DMS 273 (cell line): Measurements from ENCODE around the gene PSMD2.
"Not testable (repeated sequence)": the region's sequence is repeated elsewhere in the genome, so short reads cannot be mapped to it uniquely, and the experiment has no call there.

Experiments used
- DNase-seq: peaks from one replicate; lab custom pipeline; 2025; ENCODE audit not compliant: unreplicated experiment; lab: John Stamatoyannopoulos, UW

Gene PSMD2

DNA sequence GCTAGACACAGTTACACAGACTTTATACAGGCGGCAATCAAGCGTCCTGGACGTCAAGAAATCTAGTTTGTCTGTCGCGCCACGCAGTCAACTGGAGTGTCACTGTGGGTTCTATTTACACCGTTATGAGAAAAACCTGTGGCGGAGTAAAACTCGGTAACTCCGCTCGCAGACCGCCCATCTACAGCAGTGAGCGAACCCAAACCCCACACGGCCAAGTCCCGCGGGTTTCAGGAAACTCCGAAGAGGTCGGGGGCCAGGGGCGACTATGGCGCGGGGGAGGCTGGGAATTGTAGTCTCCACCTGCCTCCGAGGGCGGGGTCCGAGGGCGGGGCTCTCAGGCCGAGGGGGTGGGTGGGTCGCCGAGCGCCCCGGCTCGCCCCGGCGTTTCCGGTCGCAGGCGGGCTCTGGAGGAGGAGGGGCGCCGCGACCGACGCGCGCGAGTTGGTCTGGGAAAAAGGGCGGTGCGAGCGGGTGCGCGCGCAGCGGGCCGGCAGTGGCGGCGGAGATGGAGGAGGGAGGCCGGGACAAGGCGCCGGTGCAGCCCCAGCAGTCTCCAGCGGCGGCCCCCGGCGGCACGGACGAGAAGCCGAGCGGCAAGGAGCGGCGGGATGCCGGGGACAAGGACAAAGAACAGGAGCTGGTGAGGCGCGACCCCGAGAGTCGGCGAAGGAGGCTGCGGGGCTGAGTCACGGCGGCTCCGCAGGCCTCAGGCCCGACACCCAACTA is at the start of gene PSMD2:
PSMD2 (plus strand) TSS at position 483 of the 729 bp plus-strand sequence; CDS start at position 509, 26 bp downstream.
- peak; percentile 100 for DNase-seq

DNA sequence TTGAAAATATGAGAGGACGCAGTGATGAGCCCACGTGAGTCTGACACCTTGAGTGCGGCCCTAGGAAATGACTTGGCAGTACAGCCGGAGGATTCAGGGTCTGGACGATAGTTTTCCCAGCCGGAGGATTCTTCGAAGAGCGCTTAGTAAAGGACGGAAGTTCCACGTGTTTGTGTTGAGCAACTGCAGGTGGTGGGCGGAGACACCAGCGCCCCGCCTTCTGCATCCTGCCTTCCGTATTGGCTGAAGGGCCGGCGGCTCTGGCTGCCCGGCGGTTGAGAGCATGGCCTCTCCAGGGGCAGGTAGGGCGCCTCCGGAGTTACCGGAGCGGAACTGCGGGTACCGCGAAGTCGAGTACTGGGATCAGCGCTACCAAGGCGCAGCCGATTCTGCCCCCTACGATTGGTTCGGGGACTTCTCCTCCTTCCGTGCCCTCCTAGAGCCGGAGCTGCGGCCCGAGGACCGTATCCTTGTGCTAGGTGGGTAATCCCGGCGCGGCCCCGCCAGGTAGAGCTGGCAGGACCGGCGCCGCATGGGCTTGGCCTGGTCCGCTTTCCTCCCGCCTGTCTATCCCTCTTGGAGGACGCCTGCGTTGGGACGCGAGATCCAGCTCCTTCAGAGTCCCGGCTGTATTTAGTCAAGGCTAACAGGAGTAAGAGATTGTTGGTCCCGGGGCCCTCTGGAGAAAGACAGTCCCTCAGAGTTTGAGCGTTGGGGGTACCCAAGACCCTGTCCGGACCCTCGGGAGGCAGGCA is 49.5 kb upstream of the PSMD2 start, which contains the start of gene EEF1AKMT4:
EEF1AKMT4 (plus strand) TSS at position 261 of the 755 bp plus-strand sequence; CDS start at position 284, 23 bp downstream.
- peak; percentile 100 for DNase-seq

GRCh38 chr3:184250167-184250828 is 48.7 kb upstream of the PSMD2 start:
- DNase-seq = peak; percentile 99

GRCh38 chr3:184255291-184256039 is 43.6 kb upstream of the PSMD2 start:
- no peak for DNase-seq

DNA sequence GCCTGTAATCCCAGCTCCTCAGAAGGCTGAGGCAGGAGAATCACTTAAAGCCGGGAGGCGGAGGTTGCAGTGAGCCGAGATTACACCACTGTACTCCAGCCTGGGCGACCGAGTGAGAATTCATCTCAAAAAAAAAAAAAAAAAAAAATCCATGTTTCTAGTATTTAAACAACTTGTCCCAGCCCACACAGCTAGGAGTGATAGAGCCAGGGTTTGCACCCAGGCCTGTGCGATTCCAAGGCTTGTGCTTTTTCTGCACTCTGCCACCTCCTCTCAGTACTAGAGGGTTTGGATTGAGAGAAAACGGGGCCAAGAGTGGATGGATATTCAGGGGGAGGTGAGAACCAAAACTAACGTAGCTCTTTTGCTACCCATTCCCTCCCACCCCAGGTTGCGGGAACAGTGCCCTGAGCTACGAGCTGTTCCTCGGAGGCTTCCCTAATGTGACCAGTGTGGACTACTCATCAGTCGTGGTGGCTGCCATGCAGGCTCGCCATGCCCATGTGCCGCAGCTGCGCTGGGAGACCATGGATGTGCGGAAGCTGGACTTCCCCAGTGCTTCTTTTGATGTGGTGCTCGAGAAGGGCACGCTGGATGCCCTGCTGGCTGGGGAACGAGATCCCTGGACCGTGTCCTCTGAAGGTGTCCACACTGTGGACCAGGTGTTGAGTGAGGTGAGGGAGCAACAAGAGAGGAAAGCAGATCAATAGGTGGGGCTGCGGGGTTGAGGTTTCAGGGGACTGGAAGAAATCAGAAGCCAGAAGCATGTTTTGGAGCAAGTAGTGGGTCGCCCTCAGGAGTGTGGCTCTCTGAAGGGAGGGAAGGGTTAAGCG is 41.7 kb upstream of the PSMD2 start:
- DNase-seq = no peak

- DNase-seq = no peak
Observed at GRCh38 chr3:184258926-184259325, 40.1 kb upstream of the PSMD2 start.

DNA sequence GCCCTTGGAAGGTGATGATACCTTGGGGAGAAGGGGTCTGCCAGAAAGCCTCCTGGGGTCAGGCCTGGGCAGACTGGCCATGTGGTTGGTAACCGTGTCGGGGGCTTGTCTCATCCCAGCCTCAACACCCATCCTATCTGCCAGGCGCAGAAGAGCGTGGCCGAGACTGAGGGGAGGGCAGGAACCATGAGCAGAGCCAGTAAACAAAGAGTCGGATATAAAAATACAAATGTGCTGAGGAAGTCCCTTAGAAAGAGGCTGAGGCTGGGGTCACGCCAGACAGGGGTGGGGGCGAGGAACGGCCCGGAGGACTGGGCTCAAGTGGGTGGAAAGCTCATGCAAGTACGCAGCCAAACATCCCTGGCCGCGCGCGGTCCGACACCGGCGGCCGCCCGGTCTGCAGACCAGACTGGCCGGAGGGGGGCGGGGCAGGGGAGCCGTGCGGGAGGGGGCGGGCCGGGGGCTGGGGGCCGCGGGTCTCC is 39.6 kb upstream of the PSMD2 start:
- no peak for DNase-seq

DNA sequence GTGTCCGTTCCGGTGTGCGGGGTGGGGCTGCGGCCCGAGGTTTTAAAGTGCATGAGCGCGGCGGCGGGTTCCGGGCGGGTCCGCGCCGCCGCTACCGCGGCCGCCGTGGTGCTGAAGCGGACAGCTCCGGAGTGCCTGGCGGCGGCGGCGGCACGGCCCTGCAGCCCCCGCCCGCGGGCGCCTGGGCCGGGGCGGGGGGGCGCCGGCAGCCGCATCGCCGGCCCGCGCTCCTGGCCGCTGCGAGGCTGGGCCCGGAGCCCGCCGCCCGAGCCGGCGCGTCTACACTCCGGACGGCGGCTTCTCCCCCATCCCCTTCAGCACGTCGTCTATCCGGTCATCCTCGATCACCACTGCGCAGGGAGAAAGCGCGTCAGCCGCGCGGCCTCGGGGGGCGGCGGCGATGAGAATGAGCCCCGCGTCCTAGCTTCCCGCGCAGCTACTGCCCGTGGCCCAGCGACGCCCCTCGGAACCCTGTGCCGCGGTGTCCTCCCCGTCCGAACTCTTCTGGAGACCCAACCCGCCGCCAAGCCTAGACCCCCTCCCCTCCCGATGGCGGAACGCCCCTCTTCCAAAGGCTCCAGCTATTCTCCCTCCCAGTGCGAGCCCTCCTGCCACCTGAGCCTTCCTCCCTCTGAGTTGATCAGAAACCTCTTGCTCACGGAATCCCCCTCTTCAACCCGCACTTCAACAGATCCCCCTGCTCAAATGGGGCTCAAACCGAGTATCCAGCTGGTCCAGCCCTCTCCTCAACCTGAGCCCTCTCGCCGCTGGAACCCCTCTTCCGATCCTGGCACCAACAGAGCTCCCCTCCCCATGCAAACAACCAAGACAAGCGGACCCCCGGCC is 38.9 kb upstream of the PSMD2 start:
- peak; percentile 82 for DNase-seq

DNA sequence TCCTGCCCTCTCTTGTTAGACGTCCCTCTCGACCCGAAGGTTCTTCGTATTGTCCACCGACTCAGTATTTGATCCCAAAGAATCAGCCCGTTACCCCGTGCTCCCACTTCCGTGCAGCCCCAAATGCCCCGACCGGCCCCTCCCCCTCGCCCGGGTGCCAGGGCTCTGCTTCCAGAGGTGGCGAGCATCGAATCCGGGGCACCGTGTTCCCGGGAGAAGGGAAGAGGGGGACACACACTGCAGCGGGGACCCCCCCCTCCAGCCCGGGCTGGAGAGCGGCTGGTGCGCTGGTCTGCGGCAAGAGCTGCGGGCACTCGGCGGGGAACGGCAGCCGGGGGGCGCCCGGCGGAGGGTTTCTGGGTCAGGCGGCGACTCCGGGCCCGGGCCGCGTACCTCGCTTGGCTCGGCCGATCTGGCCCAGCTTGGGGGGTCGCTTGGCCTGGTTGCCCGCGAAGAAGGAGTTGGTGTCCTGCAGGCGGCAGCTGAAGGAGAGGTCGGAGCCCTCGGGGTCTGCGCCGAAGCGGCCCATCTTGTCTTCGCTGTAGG is 38.2 kb upstream of the PSMD2 start:
- DNase-seq = peak; percentile 71

DNA sequence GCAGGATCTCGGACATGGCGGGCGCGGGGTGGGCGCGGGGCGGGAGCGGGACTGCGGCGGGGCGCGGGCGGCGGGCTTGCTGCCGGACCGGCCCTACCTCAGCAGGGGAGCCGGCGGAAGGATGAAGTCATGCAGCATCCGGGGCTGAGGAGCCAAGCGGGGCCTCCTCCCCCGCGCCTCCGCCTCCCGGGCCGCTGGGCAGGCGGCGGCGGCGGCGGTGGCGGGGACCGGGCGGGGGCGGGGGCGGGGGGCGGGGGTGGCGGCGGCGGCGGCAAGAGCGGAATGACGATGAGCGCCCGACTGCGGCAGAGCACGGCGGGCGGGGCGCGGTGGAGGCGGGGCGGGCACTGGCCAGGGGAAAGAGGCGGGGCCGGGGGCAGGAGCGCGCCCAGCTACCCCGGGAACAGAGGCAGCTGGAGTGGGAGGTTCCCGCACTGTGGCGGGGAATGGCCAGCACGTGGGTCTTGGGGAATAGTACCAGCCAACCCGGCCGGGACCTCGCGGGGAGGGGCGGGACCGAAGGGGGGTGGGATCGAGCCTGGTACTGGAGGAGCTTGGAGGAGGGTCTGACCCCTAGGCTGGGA is 37.7 kb upstream of the PSMD2 start, which contains the start of gene CAMK2N2:
CAMK2N2 (minus strand) TSS at position 284 of the 584 bp plus-strand sequence; CDS start at position 16, 268 bp downstream.
- DNase-seq = peak; percentile 98

GRCh38 chr3:184261854-184262763 is 36.9 kb upstream of the PSMD2 start:
- peak; percentile 94 for DNase-seq

GRCh38 chr3:184262764-184263179 is 36.3 kb upstream of the PSMD2 start:
- no peak for DNase-seq

DNA sequence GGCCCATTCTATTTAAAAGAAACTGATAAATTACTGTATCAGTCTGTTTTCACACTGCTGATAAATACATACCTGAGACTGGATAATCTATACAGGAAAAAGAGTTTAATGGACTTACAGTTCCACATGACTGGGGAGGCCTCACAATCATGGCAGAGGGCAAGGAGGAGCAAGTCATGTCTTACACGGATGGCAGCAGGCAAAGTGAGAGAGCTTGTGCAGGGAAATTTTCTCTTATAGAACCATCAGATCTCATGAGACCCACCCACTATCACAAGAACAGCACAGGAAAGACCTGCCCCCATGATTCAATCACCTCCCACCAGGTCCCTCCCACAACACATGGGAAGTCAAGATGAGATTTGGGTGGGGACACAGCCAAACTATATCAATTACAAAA is 31.8 kb upstream of the PSMD2 start:
- not testable (repeated sequence) for DNase-seq

DNA sequence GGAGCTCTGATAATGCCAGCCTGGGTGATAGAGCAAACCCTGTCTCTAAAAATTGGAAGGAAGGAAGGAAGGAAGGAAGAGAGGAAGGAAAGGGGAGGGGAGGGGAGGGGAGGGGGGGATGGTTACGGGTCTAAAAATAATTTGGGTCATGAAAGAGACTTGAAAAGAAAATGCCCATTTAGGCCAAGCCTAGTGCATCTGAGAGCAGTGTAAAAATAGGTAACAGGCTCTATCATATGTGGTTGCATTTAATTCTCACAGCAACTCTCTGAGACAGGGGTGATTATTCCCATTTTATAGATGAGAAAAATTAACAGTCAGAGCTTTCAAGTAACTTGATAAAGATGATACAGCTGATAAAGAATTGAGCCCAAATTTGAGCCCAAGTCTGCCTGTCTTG is 26.8 kb upstream of the PSMD2 start:
- DNase-seq = no peak

DNA sequence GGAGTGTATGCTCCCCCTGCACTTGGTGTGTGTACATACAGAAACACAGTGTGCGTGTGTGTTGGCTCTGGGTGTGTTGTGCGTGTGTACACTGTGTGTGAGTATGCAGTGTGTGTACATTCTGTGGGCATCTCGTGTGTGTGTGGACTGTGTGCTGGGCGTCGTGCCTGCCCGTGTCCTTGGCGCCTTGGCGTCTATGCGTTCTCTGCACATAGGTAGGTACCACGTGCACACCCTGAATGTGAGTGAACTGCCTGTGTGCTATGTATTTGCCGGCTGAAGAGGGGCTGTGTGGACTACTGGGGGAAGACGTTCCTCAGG is 23.7 kb upstream of the PSMD2 start:
- DNase-seq = no peak

DNA sequence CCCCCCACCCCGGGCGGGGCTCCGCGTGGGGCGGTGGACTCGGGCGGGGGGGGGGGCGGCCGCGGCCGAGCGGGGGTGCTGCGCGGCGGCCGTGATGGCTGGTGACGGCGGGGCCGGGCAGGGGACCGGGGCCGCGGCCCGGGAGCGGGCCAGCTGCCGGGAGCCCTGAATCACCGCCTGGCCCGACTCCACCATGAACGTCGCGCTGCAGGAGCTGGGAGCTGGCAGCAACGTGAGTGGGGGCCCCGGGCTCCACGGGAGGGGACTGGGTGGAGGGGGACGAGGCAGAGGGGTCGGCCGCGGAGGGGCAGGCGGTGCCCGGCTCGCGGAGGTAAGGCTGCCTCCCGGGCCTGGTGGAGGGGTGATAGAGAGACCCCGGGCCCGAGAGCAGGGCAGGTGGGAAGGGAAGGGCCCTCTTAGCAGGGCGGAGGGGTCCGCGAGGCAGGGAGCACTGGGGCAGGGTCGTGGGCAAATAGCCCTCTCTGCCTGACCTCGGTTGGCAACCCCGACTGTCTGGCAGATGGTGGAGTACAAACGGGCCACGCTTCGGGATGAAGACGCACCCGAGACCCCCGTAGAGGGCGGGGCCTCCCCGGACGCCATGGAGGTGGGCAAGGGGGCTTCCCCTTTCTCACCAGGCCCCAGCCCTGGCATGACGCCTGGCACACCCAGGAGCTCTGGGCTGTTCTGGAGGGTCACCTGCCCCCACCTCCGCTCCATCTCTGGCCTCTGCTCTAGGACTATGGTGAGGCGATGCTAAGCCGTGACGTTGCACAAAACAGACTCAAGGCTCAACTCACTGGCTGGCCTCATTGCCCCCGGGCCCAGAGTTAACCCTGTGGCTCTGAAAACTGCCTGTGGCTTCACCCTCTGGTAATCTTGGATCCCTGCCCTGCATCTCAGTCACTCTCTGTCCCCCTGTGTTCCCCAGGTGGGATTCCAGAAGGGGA is 22.8 kb upstream of the PSMD2 start, which contains the start of gene ECE2:
ECE2 (plus strand) TSS at position 62 of the 950 bp plus-strand sequence; CDS start at position 194, 132 bp downstream.
- peak; percentile 47 for DNase-seq
